Measurements from ENCODE around the gene TMEM82.

DNA sequence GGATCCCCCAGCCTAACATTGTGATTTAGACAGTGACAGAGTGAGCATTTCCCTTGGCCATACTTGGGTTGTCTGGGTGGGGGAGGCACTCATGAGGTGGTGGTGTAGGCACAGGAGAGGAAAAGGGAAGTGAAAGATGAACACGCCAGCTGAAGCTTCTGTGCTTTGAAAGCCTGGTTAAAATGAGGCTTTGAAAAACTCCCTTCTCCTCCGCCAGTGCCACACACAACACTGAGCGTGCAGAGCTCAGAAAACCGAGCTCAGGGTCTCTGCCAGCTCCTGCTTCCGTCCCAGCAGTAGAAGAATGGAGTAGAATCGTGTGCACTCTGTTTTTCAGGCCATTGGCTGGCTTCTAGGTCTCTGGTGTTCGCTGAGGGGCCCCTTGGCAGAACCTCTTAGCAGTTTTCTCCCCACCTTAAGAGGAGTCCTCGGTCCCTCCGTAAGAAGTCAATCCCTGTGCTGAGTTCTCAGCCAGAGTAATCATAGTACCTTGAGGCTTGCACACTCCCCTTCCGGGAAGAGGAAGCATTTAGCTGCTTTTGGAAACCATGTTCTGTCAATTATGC lies 45.3 kb upstream of the TMEM82 start:
- TF ChIP-seq, protein P1, sequence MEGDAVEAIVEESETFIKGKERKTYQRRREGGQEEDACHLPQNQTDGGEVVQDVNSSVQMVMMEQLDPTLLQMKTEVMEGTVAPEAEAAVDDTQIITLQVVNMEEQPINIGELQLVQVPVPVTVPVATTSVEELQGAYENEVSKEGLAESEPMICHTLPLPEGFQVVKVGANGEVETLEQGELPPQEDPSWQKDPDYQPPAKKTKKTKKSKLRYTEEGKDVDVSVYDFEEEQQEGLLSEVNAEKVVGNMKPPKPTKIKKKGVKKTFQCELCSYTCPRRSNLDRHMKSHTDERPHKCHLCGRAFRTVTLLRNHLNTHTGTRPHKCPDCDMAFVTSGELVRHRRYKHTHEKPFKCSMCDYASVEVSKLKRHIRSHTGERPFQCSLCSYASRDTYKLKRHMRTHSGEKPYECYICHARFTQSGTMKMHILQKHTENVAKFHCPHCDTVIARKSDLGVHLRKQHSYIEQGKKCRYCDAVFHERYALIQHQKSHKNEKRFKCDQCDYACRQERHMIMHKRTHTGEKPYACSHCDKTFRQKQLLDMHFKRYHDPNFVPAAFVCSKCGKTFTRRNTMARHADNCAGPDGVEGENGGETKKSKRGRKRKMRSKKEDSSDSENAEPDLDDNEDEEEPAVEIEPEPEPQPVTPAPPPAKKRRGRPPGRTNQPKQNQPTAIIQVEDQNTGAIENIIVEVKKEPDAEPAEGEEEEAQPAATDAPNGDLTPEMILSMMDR (IDR thresholded peaks at IDR 0.05; ENCODE audit: borderline replicate concordance, extremely low read depth, low read length, poor library complexity, severe bottlenecking): no peak
- TF ChIP-seq EZH2 (IDR thresholded peaks at IDR 0.05; ENCODE audit: borderline replicate concordance, low read depth, low read length, severe bottlenecking): no peak

Data from DND-41 (cell line).